SIG-M5 treated with dmso at 0.1 percent for 504 hours (cell line): ENCODE results near the gene MYRIP.
"Not testable (repeated sequence)": the region's sequence is repeated elsewhere in the genome, so short reads cannot be mapped to it uniquely, and the experiment has no call there.

Source experiments
- DNase-seq: peaks from one replicate; lab custom pipeline; 2025; ENCODE audit not compliant: unreplicated experiment; lab: John Stamatoyannopoulos, UW

The MYRIP gene

DNA sequence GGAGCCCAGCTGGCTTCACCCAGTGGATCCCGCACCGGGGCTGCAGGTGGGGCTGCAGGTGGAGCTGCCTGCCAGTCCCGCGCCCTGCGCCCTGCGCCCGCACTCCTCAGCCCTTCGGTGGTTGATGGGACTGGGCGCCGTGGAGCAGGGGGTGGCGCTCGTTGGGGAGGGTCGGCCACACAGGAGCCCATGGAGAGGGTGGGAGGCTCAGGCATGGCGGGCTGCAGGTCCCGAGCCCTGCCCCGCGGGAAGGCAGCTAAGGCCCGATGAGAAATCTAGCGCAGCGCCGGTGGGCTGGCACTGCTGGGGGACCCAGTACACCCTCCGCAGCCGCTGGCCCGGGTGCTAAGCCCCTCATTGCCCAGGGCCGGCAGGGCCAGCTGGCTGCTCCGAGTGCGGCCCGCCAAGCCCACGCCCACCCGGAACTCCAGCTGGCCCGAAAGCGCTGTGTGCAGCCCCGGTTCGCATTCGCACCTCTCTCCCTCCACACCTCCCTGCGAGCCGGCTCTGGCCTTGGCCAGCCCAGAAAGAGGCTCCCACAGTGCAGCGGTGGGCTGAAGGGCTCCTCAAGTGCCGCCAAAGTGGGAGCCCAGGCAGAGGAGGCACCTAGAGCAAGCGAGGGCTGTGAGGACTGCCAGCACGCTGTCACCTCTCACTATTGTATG is 268.6 kb downstream of the MYRIP start:
- DNase-seq, result not testable (repeated sequence)

DNA sequence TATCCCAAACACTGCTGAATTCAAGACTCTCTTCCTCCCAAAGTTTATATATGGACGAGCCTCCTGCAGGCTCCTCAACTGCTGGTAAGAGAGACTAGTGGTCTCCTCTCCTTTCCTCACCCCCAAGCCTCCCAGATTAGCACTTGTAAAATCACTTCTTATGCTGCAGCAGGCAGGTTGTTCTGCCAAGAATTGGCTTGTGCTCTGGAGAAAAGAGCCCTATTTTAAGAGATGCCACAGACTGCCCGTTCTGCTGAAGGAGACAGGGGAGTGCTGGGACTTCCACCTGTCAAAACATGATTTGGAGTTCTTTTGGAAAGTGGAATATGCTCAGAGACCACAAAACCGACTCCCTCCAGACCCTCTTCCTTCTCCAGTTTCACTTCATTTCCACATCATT is 269.2 kb downstream of the MYRIP start:
- no peak for DNase-seq

DNA sequence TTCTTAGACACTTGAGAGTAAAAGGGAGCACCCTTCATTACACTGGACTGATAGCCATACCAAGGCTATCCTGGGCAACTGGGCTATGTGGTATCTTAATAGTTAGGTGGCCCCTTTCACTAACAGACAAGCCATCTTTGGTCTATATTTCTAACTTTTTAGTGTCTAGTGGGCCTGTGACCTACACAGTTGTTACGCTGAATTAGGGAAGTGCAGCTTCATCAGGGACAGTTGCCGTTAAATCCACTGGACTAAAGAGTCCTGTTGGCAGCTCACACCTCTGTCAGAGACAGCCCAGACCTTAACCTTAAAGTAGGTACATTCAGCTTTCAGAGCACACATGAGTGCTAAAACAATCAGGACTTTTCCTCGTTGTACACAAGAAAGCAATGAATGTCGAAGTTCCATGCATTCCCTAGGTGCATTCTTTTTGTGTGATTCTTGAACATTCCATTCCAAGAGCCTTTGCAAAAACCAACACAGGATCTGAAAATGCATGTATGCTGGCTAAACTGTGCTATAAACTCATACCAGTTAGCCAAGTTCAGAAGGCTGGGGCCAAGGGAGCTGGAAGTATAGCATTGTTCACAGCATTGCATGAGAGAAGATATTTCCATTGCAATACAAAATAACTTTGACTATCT is 269.9 kb downstream of the MYRIP start:
- DNase-seq, result no peak

DNA sequence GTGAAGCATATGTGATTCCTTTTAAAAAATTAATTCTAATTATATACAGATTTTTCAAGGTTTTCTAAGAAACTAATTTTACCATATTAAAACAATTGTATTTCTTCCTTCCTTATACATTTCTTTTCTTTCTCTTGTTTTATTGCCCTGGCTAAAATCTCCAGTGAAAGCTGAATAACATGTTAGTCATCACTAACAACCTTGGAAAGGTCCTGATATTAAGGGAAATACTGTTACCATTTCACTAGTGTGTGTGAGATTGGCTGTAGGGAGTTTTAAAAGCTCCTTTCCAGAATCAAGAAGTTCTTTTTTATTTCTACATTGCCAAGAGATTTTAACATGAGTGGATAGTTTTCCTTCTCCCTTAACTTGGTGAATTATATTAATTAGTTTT is 270.4 kb downstream of the MYRIP start:
- DNase-seq, result no peak

DNA sequence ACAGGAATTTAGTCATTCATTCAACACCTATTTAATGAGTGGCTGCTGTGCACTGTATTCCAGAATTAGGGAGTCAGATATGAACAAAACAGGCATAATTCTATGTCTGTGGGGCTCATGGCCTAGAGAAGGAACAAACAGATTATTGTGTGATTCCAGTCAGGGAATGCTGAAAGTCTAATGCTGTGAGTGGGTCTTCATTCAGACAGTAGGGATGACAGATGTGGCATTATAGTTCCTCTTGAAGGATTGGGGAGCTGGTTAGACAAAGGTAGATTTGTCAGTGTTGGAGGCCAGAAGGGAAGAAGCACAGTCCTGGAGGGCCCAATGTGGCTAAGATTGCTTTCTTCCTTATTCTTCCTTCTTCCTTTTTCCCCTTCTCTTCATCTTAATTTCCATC is 273.7 kb downstream of the MYRIP start:
- DNase-seq, result no peak

DNA sequence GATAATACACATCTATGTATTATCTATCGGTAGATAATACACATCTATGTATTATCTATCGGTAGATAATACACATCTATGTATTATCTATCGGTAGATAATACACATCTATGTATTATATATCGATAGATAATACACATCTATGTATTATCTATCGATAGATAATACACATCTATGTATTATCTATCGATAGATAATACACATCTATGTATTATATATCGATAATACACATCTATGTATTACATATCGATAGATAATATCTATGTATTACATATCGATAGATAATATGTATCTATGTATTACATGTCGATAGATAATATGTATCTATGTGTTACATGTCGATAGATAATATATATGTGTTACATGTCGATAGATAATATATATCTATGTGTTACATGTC is 275.0 kb downstream of the MYRIP start:
- not testable (repeated sequence) for DNase-seq

DNA sequence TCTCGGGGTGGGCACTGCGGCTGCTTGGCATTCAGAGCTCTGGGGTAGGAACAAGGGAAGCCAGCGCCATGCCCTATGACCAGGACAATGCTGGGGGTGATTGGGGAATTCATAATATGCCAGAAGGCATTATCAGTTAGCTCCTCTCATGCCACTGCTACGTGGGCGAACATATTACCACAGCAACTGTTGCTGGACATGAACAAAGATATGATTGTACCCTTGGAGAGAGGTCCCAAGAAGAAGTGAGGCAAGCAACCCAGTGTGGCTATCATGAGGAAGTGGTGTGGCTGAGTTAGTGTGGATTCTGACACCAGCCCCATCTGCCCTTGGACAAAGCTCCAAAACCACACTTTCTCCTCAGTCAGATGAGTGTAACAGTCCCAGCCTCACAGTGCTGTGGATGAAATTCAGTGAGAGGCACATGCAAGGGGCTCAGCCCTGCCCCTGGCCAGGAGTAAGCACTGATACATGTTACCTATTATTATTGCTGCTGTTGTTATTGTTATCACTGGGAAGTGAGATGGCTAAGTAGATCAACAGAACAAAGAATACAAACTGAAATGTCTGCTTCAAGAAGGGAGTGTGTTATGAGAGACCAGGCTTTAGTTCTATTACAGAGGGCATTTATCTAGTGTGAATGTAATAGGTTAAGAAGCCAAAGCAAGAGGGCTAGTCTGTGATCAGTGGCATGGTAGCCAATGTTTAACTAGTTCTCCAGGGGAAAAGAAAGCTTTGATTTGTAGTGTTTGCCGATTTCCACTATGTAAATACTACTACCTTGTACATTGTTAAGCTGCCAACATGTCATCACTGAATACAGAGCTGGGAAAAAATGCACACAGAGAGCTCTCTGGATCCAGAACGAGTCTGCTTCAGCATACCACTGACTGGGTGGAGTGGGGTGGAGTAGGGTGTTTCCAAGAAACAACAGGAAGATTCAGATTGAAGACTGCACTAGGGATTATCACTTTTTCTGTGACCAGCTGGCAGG is 277.8 kb downstream of the MYRIP start:
- peak; percentile 3 for DNase-seq

DNA sequence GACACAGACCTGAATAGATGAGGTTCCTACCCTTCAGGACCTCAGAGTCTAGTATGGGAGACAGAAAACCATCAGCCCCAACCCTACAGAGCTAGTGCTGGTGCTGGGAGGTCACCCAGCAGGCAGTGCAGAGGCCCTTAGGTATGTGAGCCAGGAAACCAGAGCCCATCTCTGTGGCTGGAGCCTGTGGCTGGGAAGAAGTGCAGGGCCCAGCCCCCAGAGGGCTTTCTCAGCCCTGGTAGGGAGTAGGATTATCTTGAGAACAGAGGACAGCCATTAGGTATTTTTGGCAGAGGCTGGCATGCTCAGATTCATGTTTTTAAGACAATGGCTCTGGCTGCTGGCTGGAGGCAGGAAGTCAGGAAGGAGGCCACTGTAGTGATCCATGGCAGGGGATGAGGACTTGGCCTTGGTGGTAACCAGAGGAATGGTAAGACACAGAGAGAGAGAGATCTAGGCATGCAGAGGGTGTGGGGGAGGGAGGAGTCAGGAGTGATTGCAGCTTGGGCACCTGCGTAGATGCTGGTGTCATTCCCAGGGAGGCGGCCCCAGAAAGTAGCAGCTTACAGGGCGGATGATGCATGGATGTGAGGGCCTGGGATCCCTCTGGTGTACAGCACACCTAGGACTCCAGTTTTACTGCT is 279.2 kb downstream of the MYRIP start:
- DNase-seq, result no peak

DNA sequence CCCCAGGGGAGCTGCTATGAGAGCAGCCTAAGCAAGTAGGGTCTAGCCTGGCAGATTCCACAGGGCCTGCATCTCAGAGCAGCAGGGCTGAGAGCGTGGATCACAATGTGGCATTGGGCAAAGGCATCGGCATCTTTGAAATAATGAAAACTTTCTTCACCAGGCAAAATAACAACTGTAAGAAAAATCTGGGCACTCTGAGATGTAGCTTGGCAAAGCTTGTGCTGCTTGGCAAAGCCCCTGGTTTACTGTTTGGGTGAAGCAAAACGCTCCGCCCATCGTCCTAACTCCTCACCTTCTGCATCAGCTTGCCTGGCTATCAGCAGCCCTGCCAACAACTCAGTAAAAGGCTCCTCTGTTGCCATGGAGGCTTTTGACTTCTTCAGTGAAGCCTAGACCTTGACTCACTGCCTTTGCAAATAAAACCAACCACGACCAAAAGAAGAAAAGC is 287.3 kb downstream of the MYRIP start:
- DNase-seq, result no peak

DNA sequence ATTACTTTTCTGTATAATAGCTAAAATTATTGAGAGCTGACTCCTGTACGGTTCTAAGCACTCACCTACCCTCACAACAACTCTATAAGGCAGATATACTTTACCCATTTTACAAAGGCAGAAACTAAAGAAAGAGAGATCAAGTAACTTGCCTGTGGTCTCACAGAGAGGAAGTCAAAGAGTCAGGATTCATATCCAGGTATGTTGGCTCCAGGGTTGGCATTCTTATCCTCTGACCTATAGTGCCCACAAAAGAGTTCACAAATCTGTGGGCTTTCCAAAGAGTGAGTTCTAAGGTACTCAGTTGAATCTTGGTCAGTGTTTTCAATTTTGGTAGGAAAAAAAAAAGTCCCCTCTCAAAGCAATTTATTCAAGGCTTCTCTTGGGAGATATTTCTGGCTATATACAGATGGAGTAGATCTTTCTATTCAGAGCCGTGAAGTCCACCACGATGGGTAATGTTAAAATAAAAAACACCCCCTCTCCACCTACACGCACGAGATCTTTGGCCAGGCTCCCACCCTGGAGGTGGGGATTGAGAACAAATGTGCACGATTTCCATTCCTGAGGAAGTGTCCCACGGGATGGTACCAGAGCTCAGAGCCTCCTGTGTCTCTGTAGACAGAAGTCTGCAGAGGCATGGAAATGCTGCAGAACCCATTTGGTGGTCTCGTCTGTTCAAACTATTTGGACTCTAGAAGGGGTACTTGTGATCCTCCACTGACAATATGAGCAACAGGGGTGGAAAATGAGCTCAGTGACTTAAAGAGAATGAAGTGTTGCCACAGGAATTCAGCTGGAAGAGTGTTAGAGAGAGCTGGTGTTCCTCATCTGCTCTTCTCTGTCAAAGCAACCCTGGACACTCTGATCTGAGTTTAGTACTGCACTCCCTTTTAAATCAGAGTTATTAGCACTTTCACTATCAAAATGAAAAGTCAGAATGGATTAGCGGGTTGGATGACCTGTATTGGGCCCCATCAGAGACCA is 288.0 kb downstream of the MYRIP start:
- DNase-seq, result no peak

DNA sequence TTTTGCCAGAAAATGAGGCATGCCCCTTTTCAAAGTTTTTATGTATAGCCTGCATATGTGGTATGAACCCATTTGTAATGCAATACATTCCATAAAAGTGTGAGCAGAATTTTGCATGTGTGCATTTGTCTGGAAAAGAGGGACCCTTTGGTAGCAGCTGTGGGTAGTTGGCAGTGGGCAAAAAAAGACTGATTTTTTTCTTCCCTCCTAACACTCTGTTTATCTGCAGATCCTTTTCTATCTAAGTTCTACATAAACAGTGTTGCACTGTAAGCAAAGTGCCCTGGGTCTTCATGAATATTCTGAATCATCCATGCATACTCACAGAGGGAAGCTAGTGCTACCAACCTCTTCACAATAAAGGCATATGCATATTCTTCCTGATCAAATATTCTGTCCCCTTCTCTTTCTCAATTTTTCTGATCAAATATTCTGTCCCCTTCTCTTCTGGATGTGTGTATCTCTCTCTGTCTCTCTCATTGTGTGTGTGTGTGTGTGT is 288.9 kb downstream of the MYRIP start:
- DNase-seq, result no peak

DNA sequence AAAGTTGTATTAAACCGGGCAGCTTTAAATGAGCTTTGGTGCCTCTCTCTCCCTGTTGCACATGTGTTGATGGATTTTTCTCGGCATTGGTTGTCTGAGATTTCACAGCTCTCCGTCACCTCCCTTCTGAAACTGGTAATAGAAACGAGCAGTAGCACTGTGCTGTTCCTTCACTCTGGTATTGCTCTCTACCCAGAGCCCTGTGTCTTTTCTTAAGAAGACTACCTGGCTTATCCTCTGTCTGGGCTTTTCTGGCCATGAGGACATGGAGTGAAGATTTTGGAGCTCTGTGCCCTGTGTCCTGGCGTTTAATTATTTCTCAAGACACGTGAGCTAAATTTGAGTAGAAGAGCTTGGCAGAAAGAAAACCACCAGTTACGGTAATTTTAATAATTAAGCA is 290.5 kb downstream of the MYRIP start:
- no peak for DNase-seq

DNA sequence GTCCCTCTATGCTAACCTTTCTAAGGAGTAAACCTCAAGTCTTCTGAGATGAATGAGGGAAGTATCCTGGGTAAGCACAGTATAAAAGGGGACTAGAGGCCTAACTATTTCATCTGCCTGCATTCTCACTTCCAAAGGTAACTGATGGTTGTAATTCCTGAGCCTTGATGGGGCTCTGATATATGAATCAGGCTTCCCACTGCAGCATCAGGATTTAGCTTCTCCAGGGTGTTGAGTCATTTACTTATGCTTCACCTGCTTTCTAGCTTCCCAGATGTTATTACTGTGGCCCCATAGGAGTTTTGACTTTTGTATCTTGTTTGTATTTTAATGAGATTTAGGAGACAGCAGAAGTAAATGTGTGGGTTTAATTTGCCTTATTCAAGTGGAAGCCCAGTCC is 292.8 kb downstream of the MYRIP start:
- no peak for DNase-seq

DNA sequence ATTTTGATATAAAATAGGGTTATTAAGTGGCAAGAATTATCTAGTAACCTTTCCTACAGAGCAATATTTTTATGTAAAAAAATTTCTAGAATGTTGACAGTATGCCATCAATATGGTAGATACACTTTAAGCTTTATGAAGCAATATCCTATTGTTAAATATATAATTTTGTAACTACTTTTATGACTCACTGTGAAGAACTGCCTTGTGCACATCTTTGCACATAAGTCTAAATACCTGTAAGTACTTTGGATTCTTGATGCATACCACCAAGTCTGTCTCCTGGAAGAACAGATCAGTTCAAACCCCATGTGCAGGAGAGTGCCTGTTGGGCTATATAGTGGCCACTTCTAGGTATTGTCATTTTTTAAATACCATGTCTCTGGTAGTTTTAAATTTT is 294.4 kb downstream of the MYRIP start:
- DNase-seq, result no peak

DNA sequence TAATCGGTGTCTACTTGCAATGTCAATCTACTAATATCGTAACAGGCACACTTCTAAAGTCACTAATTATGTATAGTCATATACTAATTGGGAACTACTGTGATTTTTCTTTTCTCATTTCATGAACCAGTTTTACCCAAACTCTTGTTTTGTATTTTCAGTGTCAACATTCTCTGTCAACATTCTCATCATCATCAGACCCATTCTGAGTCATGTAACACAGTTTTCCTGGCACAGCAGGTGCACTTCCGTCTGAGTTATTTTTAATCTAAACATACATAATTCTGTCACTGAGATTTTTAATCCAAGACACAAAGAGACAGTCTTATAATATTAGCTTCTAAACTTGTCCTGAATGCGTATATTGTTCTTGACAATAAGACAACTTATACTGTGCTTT is 295.0 kb downstream of the MYRIP start:
- DNase-seq, result no peak

DNA sequence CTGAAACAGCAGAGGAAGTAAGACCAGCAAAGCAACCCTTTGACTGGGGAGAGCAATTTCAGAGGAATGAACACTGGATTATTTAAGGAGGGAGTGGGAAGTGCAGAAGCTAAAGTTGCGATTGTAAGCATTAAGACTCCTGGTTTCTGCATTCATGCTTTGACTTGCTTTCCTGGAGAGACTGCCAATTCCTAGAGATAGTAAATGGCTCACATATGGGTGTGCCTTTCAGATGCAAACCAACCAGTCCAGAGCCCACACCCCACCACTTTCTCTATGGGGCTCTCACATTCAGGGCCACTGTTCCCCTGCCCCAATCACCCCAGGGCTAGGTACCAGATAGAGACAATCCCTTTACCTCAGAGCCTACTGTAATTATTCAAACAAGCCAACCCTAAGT is 299.2 kb downstream of the MYRIP start:
- no peak for DNase-seq

DNA sequence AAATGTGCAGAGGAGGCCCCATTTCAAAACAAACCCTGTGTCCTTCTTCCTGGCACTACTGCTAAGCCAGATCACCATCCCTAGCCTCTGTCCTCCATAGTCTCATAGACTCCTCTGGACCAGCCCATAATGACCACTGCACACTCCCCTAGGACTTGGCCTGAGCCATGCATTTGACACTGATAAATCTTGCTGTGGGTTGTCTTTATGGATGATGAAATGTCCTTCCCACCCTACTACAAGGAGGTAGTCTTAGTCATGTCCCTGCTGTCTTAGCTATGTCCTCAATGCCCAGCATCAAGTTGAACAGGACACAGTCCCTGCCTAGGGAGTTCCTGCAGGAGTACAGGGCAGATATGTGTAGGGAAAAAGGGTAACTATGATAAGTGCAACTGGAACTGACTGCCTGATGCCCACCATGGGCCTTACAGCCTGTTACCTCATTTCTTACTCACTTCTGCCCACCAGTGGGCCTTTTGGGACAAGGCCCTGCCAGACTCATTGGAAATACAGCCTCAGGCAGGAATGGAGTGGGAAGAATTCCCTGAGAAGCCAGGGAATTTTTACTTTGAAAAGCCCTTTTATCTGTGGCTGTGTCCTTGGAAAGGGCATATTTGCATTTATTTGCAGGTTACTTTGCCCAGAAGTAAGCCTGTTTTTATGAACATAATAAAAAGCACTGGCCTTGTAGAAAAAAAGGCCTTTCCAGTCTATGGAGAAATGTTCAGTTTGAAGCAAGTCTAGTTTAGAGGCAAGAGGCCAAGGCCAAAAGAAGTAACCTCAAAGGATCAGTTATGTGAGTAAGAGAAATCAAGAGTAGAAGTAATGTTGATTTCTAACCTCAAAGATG is 300.5 kb downstream of the MYRIP start:
- no peak for DNase-seq

DNA sequence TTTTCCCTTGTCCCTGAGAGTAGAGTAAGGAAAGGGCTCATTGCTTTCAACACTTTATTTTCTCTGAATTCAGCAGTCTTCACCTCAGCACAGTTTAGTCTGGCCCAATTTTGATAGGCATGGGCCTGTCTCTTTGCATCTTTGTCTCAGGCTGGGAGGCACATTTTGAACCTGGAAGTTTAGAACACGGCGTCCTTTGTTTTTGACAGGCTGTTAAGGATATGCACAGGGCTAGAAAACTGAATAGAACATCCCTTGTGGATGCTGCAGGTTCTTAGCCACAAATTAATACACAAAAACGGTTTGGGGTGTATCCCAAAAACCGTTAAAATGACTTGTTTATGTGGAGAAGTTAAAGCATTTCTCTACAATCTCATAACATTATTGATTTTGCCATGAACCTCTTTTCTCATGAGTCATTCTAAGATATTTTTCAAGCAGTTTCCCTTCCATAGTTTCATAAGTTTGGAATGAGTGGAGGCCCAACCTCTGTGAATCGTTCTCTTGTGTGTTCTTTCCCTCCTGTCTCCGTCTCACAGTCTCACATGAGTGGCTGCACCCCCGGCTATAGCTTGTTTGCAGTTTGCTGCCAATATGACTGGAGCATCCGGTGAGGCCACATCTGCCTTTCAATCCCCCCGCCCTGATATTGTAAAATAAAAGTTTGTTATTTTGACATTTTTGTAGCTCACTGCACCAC is 307.2 kb downstream of the MYRIP start:
- no peak for DNase-seq
